ELF-1 (cell line): Measurements from ENCODE around the gene ZNF692.
"Not testable (repeated sequence)": the region's sequence is repeated elsewhere in the genome, so short reads cannot be mapped to it uniquely, and the experiment has no call there.

Source experiments
- DNase-seq: peaks from one replicate; pipeline ENCODE4 v3.0.0-alpha.2; 2016; ENCODE audit warnings: low read depth, low spot score

ZNF692 gene

GRCh38 chr1:248850124-248850523 lies 8.8 kb downstream of the ZNF692 start:
- DNase-seq = no peak

DNA sequence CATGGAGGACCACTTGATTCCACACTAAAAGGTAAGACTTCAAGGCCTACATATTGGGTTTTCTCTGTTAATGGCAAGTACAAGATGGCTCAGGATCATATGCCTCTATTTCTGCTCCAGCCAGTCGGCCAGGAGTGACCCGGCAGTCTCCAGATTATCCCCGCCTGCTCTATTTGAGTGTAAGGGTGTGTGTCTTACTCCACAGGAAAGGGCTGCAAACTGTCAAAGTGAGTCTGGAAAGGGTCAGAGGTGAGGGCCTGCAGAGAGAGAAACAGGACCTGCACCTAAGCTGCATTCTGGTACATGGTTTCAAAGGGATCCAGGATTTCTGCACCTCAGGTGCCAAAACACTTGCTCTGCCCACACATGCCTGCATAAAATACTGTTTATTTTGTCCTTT lies 9.2 kb downstream of the ZNF692 start:
- no peak for DNase-seq

DNA sequence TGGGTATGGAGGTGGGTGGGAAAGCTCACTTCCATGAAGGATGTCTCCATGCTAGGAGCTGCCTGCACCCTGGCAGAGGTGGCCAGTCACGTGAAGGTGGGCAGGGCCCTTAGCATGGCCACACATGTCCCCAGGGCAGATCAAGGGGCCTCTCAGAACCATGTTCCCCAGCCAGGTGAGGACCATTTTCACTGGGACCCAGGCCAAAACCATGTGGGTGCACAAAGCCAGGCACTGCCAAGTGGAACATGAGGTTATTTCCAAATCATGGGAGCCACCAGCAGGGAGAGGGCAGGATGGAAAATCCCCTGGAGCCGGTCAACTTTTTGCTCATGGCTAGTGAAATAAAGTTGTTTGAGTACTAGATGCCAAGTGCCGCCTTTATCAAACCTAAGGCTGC lies 9.7 kb downstream of the ZNF692 start:
- DNase-seq = no peak

- no peak for DNase-seq
Measured at GRCh38 chr1:248848602-248849001, 10.3 kb downstream of the ZNF692 start.

DNA sequence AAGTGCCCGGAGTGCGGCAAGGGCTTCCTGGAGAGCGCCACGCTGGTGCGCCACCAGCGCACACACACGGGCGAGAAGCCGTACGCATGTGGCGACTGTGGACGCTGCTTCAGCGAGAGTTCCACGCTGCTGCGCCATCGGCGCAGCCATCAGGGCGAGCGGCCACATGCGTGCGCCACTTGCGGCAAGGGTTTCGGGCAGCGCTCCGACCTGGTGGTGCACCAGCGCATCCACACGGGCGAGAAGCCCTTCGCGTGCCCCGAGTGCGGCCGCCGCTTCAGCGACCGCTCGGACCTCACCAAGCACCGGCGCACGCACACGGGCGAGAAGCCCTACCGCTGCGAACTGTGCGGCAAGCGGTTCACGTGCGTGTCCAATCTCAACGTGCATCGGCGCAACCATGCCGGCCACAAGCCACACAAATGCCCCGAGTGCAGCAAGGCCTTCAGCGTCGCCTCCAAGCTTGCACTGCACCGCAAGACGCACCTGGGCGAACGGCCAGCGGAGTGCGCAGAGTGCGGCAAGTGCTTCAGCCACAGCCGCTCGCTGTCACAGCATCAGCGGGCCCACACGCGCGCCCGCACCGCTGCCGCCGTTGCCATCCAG lies 10.8 kb downstream of the ZNF692 start:
- DNase-seq = no peak

- no peak for DNase-seq
Measured at GRCh38 chr1:248847181-248847955, 11.5 kb downstream of the ZNF692 start.

GRCh38 chr1:248844526-248844925 lies 14.4 kb downstream of the ZNF692 start:
- DNase-seq = no peak

DNA sequence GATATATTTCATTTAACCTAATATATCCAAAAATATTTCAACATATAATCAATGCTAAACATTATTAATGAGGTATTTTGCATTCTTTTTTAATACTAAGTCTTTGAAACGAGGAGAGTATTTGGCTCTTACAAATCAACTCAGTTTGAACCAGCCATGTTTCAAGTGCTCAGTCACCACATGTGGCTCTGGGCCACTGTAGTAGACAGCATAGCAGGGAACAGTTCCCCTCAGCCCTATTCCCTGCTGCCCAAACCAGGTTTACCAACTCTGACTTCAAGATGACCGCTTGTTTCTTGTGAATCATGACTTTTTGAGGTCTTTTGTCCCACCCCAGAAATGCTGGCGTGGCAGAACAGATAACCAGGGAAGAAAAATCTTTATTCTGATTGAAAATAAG lies 15.2 kb downstream of the ZNF692 start:
- no peak for DNase-seq

DNA sequence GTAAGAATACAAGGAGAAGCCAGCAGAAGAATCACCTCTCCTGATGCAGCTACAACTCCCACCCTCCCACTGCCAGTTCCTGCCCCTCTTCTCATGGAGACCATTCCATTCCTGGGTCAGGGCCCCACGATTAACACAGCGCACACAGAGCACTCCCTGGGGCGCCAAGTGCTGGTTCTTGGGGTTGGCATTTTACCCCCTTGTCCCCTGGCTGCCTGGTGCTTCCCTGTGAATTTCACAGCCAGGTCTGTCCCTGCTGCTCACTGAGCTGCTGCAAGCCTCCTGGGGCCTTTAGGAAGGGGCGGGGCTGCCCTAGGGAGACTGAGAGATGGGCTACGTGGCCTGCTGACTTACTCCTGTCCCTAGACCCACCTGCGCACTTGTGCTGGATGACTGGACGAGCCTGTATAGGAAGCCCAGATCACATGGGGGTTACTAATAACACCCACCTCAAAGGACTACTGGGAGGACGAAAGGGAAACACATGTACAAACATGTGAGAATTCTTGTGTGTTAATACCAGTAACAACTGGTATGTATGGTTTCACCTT lies 16.0 kb downstream of the ZNF692 start:
- no peak for DNase-seq

DNA sequence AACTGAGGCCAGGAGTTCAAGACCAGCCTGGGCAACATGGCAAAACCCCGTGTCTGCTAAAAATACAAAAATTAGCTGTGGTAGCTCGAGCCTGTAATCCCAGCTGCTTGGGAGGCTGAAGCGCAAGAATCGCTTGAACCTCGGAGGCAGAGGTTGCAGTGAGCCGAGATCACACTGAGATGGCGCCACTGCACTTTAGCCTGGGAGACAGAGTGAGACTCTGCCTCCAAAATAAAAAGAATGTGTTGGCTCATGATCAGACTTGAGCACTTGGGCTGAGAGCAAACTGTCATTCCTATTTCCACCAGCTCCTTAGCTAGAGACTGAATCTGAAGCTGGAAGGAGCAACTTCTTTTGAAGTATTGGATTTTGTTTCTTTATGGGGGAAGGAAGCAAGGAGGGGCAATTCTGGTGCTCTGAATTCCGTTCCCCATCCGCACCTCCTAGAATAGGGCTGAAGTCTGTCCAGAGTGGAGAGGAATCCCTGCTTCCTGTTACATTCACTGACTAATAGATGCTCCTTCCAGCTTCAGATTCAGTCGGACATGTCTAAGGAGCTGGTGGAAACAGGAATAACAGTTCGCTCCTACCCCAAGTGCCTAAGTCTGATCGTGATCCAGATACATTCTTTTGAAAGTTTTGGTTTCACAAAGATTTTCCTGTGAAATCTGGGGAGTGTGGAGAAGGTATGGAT lies 17.0 kb downstream of the ZNF692 start:
- peak; percentile 62 for DNase-seq

GRCh38 chr1:248840946-248841345 lies 17.9 kb downstream of the ZNF692 start:
- DNase-seq = no peak

- no peak for DNase-seq
Measured at GRCh38 chr1:248839168-248839555, 19.7 kb downstream of the ZNF692 start.

DNA sequence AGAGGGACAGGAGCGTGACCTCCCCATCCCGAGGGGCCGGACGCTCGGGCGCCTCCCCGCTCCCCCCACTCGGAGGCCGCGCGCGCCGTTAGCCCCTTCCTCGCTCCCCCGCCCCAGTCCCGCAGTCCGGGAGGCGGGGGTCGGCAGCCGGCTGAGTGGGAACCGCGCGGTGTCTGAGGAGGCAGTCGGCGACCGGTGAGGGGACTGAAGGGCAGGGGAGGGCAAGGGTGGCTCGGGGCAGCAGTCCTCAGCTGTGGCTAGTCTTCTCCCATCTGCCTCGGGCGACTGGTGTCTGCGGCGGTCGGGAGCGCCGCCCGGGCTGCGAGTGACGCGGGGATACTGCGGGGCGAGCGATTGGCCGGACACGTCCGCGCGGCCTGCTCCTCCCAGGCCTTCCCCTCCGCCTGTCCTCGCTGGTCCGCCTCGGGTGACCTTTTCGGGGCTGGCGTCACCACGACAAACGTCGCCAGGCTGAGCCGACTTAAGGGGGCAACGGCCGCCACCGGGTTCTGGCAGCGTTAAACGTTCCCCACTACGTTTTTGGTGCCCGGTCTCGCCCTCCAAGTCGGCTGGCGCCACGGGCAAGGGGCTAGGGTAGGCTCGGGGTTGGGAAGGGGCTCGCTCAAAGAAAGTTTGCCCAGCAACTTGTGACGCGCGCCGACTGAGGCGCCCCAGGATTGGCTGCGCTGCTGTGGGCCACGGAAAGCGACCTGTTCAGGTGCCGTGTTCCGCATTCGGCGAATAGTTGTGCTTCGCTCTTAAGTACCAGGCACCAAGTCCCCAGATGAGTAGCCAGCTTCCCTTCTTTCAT lies 20.3 kb downstream of the ZNF692 start:
- peak; percentile 97 for DNase-seq

GRCh38 chr1:248837781-248838356 lies 21.0 kb downstream of the ZNF692 start, which contains the start of gene ZNF672:
ZNF672 (plus strand) TSS chr1:248838224; CDS start chr1:248847275, 9,051 bp downstream.
- peak; percentile 99 for DNase-seq

DNA sequence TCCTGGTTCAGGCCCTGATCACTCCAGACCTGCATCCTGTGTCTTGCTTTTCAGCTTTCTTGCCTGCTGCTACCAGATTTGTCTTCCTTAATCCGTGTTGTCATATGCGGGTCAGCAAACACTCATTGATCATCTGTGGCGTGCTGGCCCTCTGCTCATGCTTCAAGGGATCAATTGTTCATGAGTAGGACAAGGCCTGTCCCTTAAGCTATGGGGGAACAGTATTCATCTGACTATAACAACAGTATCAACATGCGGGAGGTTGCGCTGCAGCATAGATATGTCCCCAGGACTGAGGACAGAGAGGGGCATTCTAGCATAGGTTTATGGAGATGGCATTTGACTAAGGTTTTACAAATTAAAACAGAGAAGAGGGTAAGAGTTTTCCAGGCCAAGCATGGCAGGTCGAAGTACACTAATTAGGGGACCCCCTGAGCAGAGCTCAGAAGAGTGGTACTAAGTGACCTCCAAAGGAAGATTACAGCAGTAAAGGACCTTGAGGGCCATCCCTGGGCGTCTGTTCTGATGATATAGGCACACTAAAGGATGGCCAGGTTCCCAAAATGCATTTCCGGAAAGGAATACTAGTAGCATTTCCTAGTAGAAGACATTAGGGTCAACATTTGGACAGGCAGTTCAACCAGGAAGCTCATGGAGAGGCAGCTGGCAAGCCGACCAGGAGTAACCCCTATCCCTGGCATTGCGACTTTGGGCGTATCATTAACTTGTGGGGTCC lies 21.7 kb downstream of the ZNF692 start:
- DNase-seq = no peak

DNA sequence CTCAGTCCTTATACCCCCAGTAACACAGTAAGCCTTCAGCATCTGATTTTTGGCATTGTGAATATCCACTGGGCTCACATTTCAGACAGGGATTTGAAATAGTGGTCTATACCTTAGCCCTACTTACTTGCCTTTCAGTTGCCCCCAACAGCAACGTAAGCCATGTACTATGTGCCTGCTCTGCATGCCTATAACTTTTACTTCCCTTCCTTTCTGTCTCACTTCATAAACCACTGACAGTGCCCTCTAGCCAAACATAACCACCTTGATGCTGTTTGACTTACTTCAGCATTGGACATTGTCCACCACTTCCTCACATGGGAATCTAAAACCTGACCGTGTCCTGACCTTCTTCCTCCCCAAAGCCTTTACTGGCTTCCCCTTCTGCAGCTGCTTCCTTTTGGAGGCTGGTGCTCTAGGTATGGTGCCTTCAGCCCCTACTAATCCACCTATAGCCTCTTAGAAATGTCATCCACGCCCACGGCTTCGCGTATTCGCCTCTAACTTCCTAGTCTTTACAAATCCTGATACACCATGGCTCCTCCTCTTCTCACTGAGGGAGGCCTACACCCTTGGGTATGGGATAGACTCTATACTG lies 24.4 kb downstream of the ZNF692 start:
- no peak for DNase-seq

- no peak for DNase-seq
Measured at GRCh38 chr1:248831842-248832241, 27.0 kb downstream of the ZNF692 start.

- not testable (repeated sequence) for DNase-seq
Measured at GRCh38 chr1:248830718-248831017, 28.2 kb downstream of the ZNF692 start.

GRCh38 chr1:248828845-248829244 lies 30.0 kb downstream of the ZNF692 start:
- no peak for DNase-seq
